ENCODE data around the gene KCNK7.

The KCNK7 gene

GRCh38 chr11:65557280-65558001 is 38.2 kb downstream of the KCNK7 start:
- DNase-seq (ENCODE audit: low read depth): no peak

GRCh38 chr11:65556470-65557279 is 38.9 kb downstream of the KCNK7 start:
- DNase-seq (ENCODE audit: low read depth): no peak

GRCh38 chr11:65555693-65556231 is 39.8 kb downstream of the KCNK7 start:
- no peak for DNase-seq (ENCODE audit: low read depth)

- no peak for DNase-seq (ENCODE audit: low read depth)
These were observed 40.7 kb downstream of the KCNK7 start for GRCh38 chr11:65554842-65555430.

GRCh38 chr11:65554057-65554818 is 41.4 kb downstream of the KCNK7 start:
- DNase-seq (ENCODE audit: low read depth): no peak

GRCh38 chr11:65553301-65554001 is 42.1 kb downstream of the KCNK7 start:
- peak; percentile 70 for DNase-seq (ENCODE audit: low read depth)

- DNase-seq (ENCODE audit: low read depth): no peak
These were observed 43.1 kb downstream of the KCNK7 start for GRCh38 chr11:65552388-65552951.

- DNase-seq (ENCODE audit: low read depth): no peak
These were observed 43.8 kb downstream of the KCNK7 start for GRCh38 chr11:65551572-65552387.

GRCh38 chr11:65549096-65549495 is 46.5 kb downstream of the KCNK7 start:
- no peak for DNase-seq (ENCODE audit: low read depth)

GRCh38 chr11:65548395-65548794 is 47.2 kb downstream of the KCNK7 start:
- no peak for DNase-seq (ENCODE audit: low read depth)

- no peak for DNase-seq (ENCODE audit: low read depth)
These were observed 48.0 kb downstream of the KCNK7 start for GRCh38 chr11:65547446-65548125.

- DNase-seq (ENCODE audit: low read depth): peak; percentile 97
These were observed 49.2 kb downstream of the KCNK7 start for GRCh38 chr11:65546217-65546958.

GRCh38 chr11:65545853-65546216 is 49.8 kb downstream of the KCNK7 start:
- no peak for DNase-seq (ENCODE audit: low read depth)

Data from T-helper 22 cell (primary cell).